Stimulated activated memory B cell treated with anti-CD40 and anti-IgM and Interleukin-4, amounts not matched to agents 10 μg/mL and 1 μg/mL and 100 μg/mL, for 72 hours (primary cell): Measurements from ENCODE around the gene USP25.

Experiments
- ATAC-seq: fragments of 150-1000 bp; cut with Tn5 transposase; 2 replicates; pipeline ENCODE4 v1.10.0; 2021
- H3K27ac Mint-ChIP-seq: one replicate; pipeline ENCODE4 v1.8.0; 2022; ENCODE audit warnings: mild to moderate bottlenecking, mixed read lengths
- H3K27me3 Mint-ChIP-seq: one replicate; pipeline ENCODE4 v1.8.0; 2022; ENCODE audit warnings: mixed read lengths
- H3K36me3 Mint-ChIP-seq: one replicate; pipeline ENCODE4 v1.8.0; 2022; ENCODE audit warnings: mixed read lengths
- H3K4me1 Mint-ChIP-seq: one replicate; pipeline ENCODE4 v1.8.0; 2022; ENCODE audit warnings: mixed read lengths
- H3K4me3 Mint-ChIP-seq: one replicate; pipeline ENCODE4 v1.8.0; 2022; ENCODE audit warnings: mild to moderate bottlenecking, moderate library complexity, mixed read lengths
- H3K9me3 Mint-ChIP-seq: one replicate; pipeline ENCODE4 v1.8.0; 2022; ENCODE audit warnings: mixed read lengths

Gene USP25

DNA sequence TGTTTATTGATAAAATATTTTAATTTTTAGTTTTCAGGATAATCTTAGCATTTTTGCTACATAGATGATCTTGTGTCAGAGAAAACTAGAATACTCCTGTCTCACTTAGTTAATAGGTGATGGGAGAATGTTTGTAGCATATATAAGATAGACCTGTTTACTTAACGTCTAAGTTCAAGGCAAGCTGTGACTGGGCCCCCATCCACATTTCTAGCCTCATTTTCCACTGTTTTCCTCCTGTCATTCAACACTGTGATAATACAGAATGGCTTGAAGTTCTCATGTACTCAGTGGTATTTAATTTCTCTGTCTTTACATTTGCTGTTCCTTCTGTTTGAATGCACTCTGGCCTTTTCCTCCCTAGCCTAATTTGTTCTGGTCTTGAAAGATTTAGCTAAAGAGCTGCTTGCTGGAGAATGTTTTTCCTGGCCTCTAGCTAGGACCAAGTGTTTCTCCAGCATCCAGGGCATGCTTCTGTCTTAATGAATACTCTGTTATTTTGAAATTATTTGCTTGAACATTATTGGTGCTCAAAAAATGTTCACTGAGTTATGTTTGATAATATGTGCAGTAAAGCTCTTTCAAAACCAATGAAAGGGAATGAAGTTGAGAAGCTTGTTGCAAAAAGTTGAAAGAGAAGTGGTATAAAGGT lies 37.3 kb downstream of the USP25 start:
- ATAC-seq = no peak
- Mint-ChIP-seq H3K4me3 (no peak overlapping the region), H3K36me3 (peaks cover 37% of the 10 kb centered on the region), H3K4me1 (peaks cover 41% of the 10 kb centered on the region), H3K27me3 (no peaks in the 10 kb centered on the region), H3K27ac (no peak overlapping the region), H3K9me3 (no peaks in the 10 kb centered on the region)

DNA sequence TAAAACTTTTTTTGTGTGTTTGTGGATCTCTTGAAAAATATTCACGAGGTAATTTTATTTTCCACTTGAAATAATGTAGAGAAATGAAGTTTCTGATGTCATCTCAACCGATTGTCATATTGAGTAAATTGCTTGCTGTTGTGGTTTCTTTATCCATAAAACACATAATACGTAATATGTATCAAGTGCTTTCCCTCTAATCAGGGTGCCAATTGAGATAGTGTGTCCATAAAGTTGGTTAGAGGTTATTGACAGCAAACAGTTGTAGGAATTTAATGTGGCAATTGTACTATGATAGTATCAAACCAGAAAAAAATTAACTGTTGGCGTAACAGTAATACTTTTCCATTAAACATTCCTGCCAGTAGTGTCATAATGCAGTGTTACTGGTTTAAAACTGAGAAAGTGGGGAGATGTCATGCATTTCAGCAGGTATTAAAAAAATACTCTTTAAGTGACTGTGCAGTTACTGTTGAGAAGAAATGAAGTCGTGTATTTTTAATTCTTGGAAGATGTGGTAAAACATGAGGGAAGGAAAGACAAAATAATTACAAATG lies 38.3 kb downstream of the USP25 start:
- ATAC-seq = no peak
- no peak overlapping the region for H3K27ac Mint-ChIP-seq
- no peaks in the 10 kb centered on the region for H3K27me3 Mint-ChIP-seq
- no peak overlapping the region for H3K4me3 Mint-ChIP-seq
- no peaks in the 10 kb centered on the region for H3K9me3 Mint-ChIP-seq
- H3K4me1 Mint-ChIP-seq = peaks cover 36% of the 10 kb centered on the region
- peaks cover 31% of the 10 kb centered on the region for H3K36me3 Mint-ChIP-seq

- Mint-ChIP-seq H3K4me3 (no peak overlapping the region), H3K36me3 (peaks cover 31% of the 10 kb centered on the region), H3K27ac (no peak overlapping the region), H3K9me3 (no peaks in the 10 kb centered on the region), H3K4me1 (peaks cover 36% of the 10 kb centered on the region), H3K27me3 (no peaks in the 10 kb centered on the region)
- no peak for ATAC-seq
Observed at GRCh38 chr21:15768853-15769252, 39.1 kb downstream of the USP25 start.

- H3K27ac Mint-ChIP-seq = no peak overlapping the region
- no peak overlapping the region for H3K4me3 Mint-ChIP-seq
- H3K27me3 Mint-ChIP-seq = no peaks in the 10 kb centered on the region
- H3K4me1 Mint-ChIP-seq = peaks cover 33% of the 10 kb centered on the region
- no peaks in the 10 kb centered on the region for H3K9me3 Mint-ChIP-seq
- ATAC-seq = no peak
- peaks cover 31% of the 10 kb centered on the region for H3K36me3 Mint-ChIP-seq
Observed at GRCh38 chr21:15771311-15771710, 41.5 kb downstream of the USP25 start.

DNA sequence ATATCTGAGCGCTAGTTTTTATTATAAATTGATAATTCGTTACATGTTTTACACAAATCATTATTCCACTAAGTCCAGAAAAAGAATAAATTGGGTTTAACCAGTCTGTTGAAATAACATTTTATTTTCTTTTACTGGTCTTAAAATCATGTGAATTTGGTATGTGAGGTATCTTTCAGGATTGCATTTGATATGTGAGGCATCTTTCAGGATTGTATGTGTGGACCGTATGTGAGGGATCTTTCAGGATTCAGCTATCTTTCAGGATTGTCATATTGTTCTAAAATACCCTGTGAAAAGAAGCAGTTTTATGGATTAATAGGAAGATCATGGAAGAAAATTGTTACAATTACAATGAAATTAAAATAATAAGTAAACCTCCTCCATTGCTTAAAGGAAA lies 42.9 kb downstream of the USP25 start:
- no peaks in the 10 kb centered on the region for H3K27me3 Mint-ChIP-seq

GRCh38 chr21:15774590-15774989 lies 44.8 kb downstream of the USP25 start:
- H3K4me1 Mint-ChIP-seq = peaks cover 24% of the 10 kb centered on the region
- no peak overlapping the region for H3K4me3 Mint-ChIP-seq
- H3K36me3 Mint-ChIP-seq = peaks cover 14% of the 10 kb centered on the region
- H3K27ac Mint-ChIP-seq = no peak overlapping the region
- H3K27me3 Mint-ChIP-seq = no peaks in the 10 kb centered on the region
- ATAC-seq = no peak
- H3K9me3 Mint-ChIP-seq = no peaks in the 10 kb centered on the region

More for the DNA sequence above, 42.9 kb downstream of the USP25 start:
- no peaks in the 10 kb centered on the region for H3K9me3 Mint-ChIP-seq
- no peak for ATAC-seq
- no peak overlapping the region for H3K27ac Mint-ChIP-seq
- peaks cover 24% of the 10 kb centered on the region for H3K36me3 Mint-ChIP-seq
- H3K4me3 Mint-ChIP-seq = no peak overlapping the region
- H3K4me1 Mint-ChIP-seq = peaks cover 33% of the 10 kb centered on the region

DNA sequence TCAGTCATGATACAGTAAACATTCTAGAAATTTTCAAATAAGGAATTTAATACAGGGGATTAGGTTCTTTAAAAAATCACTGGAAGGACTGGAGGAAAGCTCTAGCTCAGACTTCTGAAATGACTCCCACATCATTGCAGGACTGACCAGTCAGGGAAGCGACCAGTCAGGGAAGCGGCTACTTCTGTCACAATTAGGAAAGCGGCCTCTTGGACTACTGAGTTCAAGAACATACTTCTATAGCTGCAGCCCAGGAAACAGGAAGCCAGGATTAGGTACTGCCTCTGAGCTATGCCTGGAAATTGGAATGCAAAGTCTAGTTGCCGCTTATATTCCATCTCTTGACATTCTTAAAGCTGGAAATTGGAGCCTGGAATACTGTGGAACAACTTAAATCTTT lies 45.5 kb downstream of the USP25 start:
- H3K27ac Mint-ChIP-seq = no peak overlapping the region

GRCh38 chr21:15775981-15776380 lies 46.2 kb downstream of the USP25 start:
- no peak overlapping the region for H3K27ac Mint-ChIP-seq
- H3K4me3 Mint-ChIP-seq = no peak overlapping the region
- ATAC-seq = no peak
- H3K27me3 Mint-ChIP-seq = no peaks in the 10 kb centered on the region
- H3K9me3 Mint-ChIP-seq = no peaks in the 10 kb centered on the region
- peaks cover 19% of the 10 kb centered on the region for H3K36me3 Mint-ChIP-seq
- H3K4me1 Mint-ChIP-seq = peaks cover 29% of the 10 kb centered on the region

More for the DNA sequence above, 45.5 kb downstream of the USP25 start:
- Mint-ChIP-seq H3K36me3 (peaks cover 14% of the 10 kb centered on the region), H3K27me3 (no peaks in the 10 kb centered on the region), H3K4me1 (peaks cover 24% of the 10 kb centered on the region), H3K9me3 (no peaks in the 10 kb centered on the region), H3K4me3 (no peak overlapping the region)
- no peak for ATAC-seq

DNA sequence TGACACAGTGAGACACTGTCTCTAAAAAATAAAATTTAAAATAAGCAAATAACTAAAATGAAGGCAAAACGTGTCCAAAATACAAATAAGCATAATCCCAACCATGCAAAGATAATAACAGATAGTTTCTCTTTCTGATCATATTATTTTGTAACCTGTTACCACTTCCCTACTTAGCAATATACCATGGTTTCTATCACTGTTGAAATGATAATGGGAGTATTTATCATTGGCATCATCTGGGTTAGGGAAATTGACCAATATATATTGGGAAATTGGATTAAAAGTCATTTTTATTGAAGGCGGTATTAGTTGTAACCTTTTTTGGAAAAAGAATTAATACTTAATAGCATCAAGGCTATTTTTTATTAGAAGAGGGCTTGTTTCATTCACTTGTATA lies 47.0 kb downstream of the USP25 start:
- no peaks in the 10 kb centered on the region for H3K27me3 Mint-ChIP-seq
- peaks cover 24% of the 10 kb centered on the region for H3K4me1 Mint-ChIP-seq
- no peaks in the 10 kb centered on the region for H3K9me3 Mint-ChIP-seq
- no peak for ATAC-seq
- H3K27ac Mint-ChIP-seq = no peak overlapping the region
- no peak overlapping the region for H3K4me3 Mint-ChIP-seq
- H3K36me3 Mint-ChIP-seq = peaks cover 23% of the 10 kb centered on the region

- Mint-ChIP-seq H3K9me3 (no peaks in the 10 kb centered on the region), H3K4me1 (peaks cover 6% of the 10 kb centered on the region), H3K27me3 (no peaks in the 10 kb centered on the region), H3K36me3 (peaks cover 43% of the 10 kb centered on the region), H3K4me3 (no peak overlapping the region), H3K27ac (no peak overlapping the region)
- no peak for ATAC-seq
Observed at GRCh38 chr21:15781986-15782385, 52.2 kb downstream of the USP25 start.

GRCh38 chr21:15788847-15789523 lies 59.2 kb downstream of the USP25 start:
- Mint-ChIP-seq H3K27ac (no peak overlapping the region), H3K9me3 (no peaks in the 10 kb centered on the region), H3K4me1 (no peaks in the 10 kb centered on the region), H3K27me3 (no peaks in the 10 kb centered on the region), H3K36me3 (peaks cover 14% of the 10 kb centered on the region), H3K4me3 (no peak overlapping the region)
- no peak for ATAC-seq

DNA sequence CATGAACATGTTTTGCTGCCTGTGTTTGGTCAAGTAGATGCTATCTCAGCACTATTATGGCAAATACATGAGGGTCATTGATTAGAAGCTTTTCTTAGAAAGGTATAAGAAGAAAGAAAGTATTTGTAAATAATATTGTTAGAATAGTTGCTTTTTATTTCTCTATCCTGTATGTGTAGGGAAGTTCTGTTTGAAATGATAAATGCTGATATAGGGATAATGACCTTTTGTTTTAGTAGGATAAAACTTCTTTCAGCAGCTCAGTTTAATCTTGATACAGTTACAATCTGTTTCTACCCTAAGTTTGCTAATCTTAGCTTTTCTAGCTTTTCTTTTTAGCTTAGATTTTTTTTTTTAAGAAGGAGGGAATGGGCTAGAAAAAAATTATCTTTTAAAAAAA lies 63.3 kb downstream of the USP25 start:
- Mint-ChIP-seq H3K36me3 (peaks cover 27% of the 10 kb centered on the region), H3K9me3 (no peaks in the 10 kb centered on the region), H3K27ac (no peak overlapping the region), H3K27me3 (no peaks in the 10 kb centered on the region), H3K4me3 (no peak overlapping the region), H3K4me1 (peaks cover 26% of the 10 kb centered on the region)
- ATAC-seq = no peak

- Mint-ChIP-seq H3K4me3 (no peak overlapping the region), H3K4me1 (peaks cover 31% of the 10 kb centered on the region), H3K9me3 (no peaks in the 10 kb centered on the region), H3K36me3 (peaks cover 33% of the 10 kb centered on the region), H3K27me3 (no peaks in the 10 kb centered on the region), H3K27ac (no peak overlapping the region)
- ATAC-seq = no peak
Observed at GRCh38 chr21:15793550-15794235, 63.9 kb downstream of the USP25 start.

DNA sequence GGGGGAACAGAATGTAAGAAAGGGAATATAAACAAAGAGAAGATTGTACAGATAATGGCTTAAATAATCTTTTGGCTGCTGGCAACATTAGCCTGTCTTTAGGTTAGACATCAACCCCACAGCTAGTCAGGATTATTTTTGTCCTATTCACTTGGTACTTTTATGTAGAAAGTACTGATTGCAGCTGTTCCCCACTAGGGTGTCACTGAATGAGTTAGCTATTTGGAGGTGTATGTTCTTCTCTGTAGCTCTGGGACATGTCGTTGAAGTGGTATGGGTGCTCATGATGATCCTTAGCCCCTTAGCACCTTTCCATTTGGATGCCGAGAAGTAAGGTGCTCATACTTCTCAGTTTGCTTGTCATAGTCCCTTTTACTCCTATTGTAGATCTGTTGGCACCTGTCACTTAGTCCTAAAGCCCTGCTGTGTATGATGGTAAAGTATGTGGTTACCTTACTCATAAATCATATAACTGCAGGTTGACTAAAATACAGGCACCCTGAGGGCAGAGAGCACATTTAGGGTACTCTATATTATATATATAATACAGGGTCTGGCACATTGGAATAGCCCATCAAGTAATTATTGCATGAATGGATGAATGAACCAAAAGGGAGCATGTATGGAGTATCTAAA lies 64.6 kb downstream of the USP25 start:
- Mint-ChIP-seq H3K4me1 (peaks cover 31% of the 10 kb centered on the region), H3K27me3 (no peaks in the 10 kb centered on the region), H3K9me3 (no peaks in the 10 kb centered on the region), H3K36me3 (peaks cover 34% of the 10 kb centered on the region), H3K27ac (no peak overlapping the region), H3K4me3 (no peak overlapping the region)
- ATAC-seq = no peak

DNA sequence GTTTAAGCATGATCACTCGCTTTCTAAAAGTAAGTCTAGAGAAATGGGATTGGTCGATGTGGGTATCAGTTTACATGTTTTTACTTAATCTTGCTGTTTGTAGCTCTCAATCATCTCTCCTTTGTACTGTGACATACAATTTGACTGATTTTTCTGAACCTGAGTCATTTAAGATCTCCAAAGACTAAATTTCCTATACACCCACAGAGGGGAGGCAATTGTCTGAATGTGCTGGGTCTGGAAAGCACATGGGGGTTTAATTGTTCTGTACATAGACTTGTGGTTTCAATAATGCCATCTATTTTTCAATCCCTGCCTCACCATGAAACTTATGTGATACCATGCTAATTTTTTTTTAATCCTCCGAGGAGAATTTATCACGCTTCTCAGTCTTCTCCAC lies 65.8 kb downstream of the USP25 start:
- Mint-ChIP-seq H3K27ac (no peak overlapping the region), H3K4me1 (peaks cover 31% of the 10 kb centered on the region), H3K4me3 (no peak overlapping the region), H3K27me3 (no peaks in the 10 kb centered on the region), H3K9me3 (no peaks in the 10 kb centered on the region), H3K36me3 (peaks cover 34% of the 10 kb centered on the region)
- no peak for ATAC-seq
